Ovary (tissue), 3 donors: ENCODE data around the gene MTHFD1L.
"Not testable (repeated sequence)": the region's sequence is repeated elsewhere in the genome, so short reads cannot be mapped to it uniquely, and the experiment has no call there.

ENCODE experiments used
- CTCF ChIP-seq, 3 donors: fragments of 450-650 bp in 2 of 3; fragments of 200-600 bp in 1 of 3; IDR thresholded peaks; one replicate each; pipeline versions ENCODE4 v1.5.1 to v1.8.0; 2016 to 2022; ENCODE audit warnings: antibody characterized with exemption in 3 of 3, mild to moderate bottlenecking in 1 of 3
- POLR2A ChIP-seq: fragments of 450-650 bp; IDR thresholded peaks from one replicate; pipeline ENCODE4 v1.6.1; 2017; ENCODE audit warnings: antibody characterized with exemption, mild to moderate bottlenecking, moderate library complexity
- donor health status: DM: no; HTN: no; CAD: no.

GRCh38 chr6:150861448-150862168, 3.9 kb upstream of the MTHFD1L start:
- not testable (repeated sequence) for TF ChIP-seq CTCF (IDR thresholded peaks at IDR 0.05); POLR2A
